ENCODE data around the gene SMAD7. TPM values are rescaled to one million over a fixed set of nuclear protein-coding genes. Genes with fewer than 3 reads are reported as not detected.

The SMAD7 gene
- total and polyA plus RNA-seq, 4 donors = 11.8 to 58.8 (median 35.8) TPM

DNA sequence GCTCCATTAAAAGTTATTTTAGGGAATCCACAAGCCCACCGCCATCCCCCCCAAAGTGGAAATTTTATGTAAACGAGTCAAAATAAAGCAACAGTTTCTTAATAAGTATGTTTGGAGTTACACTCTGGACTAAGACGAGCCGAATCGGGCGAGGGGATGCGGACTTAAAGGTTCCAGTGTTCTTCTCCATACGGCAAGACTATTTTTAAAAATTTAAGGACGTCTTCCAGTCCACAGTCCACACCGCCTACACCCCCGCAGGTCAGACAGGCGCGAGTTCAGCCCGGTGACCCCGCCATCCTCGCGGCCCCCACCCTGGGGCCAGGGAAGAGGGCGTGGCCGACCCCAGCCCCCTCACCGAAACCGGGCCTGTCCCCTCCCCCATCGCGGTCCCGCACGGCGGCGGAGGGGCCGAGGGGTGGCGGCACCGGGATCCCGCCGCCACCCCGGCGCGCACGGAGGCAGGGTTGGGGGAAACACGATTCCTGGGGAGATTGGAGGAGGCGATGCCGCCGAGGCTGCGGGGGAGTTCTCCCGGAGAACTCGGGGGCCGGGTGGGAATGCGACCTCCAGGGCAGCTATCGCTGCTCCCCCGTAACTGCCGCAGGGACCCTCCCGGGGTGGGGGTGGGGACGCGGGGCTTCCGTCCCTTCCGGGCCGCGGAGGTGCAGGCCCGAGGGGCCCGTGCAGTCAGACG, 24.5 kb upstream of the SMAD7 start:
- Histone ChIP-seq H3K27me3 (ENCODE audit: control insufficient read depth in 3 of 3, insufficient read depth in 3 of 3, low read length in 2 of 3) (no peaks in the 10 kb centered on the region), H3K9ac (ENCODE audit: insufficient read depth in 1 of 2, low read length in 2 of 2) (peak overlapping the region; percentile 67 to 68), H3K36me3 (ENCODE audit: control insufficient read depth in 4 of 4, insufficient read depth in 4 of 4, low read length in 4 of 4) (no peaks in the 10 kb centered on the region), H3K9me3 (ENCODE audit: control insufficient read depth in 4 of 4, insufficient read depth in 3 of 4, low read length in 3 of 4) (no peaks in the 10 kb centered on the region), H3K27ac (ENCODE audit: low read depth in 1 of 2, low read length in 1 of 2) (peak overlapping the region; percentile 80 to 85), H3K4me1 (ENCODE audit: control insufficient read depth in 5 of 5, insufficient read depth in 5 of 5, low read length in 5 of 5) (peaks cover 0 to 20% (median 5%) of the 10 kb centered on the region in 5 donors), H3K4me3 (peak overlapping the region; percentile 49)
- ATAC-seq (ENCODE audit: insufficient read depth, low FRiP score) = peak; percentile 3
- peak in 2 of 3 donors; percentile 58 to 66 for DNase-seq
- 5 to 6% methylated on average over 51 to 58 of the region's 58 CpGs for WGBS, 2 donors
- TF ChIP-seq, protein P1, sequence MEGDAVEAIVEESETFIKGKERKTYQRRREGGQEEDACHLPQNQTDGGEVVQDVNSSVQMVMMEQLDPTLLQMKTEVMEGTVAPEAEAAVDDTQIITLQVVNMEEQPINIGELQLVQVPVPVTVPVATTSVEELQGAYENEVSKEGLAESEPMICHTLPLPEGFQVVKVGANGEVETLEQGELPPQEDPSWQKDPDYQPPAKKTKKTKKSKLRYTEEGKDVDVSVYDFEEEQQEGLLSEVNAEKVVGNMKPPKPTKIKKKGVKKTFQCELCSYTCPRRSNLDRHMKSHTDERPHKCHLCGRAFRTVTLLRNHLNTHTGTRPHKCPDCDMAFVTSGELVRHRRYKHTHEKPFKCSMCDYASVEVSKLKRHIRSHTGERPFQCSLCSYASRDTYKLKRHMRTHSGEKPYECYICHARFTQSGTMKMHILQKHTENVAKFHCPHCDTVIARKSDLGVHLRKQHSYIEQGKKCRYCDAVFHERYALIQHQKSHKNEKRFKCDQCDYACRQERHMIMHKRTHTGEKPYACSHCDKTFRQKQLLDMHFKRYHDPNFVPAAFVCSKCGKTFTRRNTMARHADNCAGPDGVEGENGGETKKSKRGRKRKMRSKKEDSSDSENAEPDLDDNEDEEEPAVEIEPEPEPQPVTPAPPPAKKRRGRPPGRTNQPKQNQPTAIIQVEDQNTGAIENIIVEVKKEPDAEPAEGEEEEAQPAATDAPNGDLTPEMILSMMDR (IDR thresholded peaks at IDR 0.05; ENCODE audit: control extremely low read depth, extremely low read depth) = no peak

DNA sequence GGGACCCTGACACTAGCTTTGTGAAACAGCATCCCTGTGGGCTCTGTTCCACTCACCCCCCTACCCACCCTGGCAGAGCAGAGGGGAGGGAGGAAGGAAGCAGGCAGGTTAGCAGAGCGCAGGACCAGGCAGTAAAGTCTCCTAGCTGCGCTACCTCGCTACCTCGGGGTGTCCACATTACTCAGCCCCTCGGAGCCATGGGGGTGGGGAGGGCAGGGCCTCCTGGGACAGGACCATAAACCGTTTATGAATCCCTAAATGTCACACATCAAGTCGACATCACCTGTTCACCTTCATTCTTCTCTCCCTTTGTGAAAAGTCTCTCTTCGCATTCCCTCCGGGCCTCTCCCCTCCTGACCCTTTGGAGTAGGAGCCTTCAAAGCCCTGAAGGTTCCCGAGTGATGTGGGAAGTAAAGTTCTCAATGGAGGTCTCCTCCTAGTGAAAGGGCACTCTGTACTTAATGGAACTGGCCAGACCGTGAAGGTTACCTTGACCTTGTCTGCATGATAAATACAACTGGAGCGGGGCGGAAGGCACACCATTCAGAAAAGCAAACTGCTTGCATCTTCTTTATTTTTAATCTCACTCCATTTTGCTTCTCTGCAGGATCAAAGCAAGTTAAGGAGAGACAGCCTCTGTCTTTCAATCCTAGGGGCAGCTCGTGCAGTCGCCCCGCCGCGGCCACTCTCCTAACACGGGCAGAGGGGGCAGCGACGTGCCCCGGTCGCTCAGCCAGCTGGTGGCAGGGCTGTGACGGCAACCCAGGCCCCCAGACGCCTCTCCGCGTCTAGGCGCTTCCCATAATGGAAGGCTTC, 23.7 kb upstream of the SMAD7 start:
- WGBS, 2 donors = 61 to 71% methylated on average over 28 of the region's 28 CpGs
- H3K9me3 ChIP-seq (ENCODE audit: control insufficient read depth in 4 of 4, insufficient read depth in 3 of 4, low read length in 3 of 4) = no peaks in the 10 kb centered on the region
- H3K4me1 ChIP-seq (ENCODE audit: control insufficient read depth in 5 of 5, insufficient read depth in 5 of 5, low read length in 5 of 5) = peaks cover 0 to 20% (median 5%) of the 10 kb centered on the region in 5 donors
- H3K27me3 ChIP-seq (ENCODE audit: control insufficient read depth in 3 of 3, insufficient read depth in 3 of 3, low read length in 2 of 3) = no peaks in the 10 kb centered on the region
- ATAC-seq (ENCODE audit: insufficient read depth, low FRiP score) (no peak), DNase-seq (peak in 1 of 3 donors; percentile 57)
- peak overlapping the region; percentile 67 to 68 for H3K9ac ChIP-seq (ENCODE audit: insufficient read depth in 1 of 2, low read length in 2 of 2)
- H3K36me3 ChIP-seq (ENCODE audit: control insufficient read depth in 4 of 4, insufficient read depth in 4 of 4, low read length in 4 of 4) = no peaks in the 10 kb centered on the region
- TF ChIP-seq, protein P1 (IDR thresholded peaks at IDR 0.05; ENCODE audit: control extremely low read depth, extremely low read depth) = no peak
- peak overlapping the region in 1 of 2 donors; percentile 58 for H3K27ac ChIP-seq (ENCODE audit: low read depth in 1 of 2, low read length in 1 of 2)
- H3K4me3 ChIP-seq = no peak overlapping the region

- Histone ChIP-seq H3K27ac (ENCODE audit: low read depth in 1 of 2, low read length in 1 of 2) (peak overlapping the region in 1 of 2 donors; percentile 58), H3K9ac (ENCODE audit: insufficient read depth in 1 of 2, low read length in 2 of 2) (no peak overlapping the region), H3K27me3 (ENCODE audit: control insufficient read depth in 3 of 3, insufficient read depth in 3 of 3, low read length in 2 of 3) (no peaks in the 10 kb centered on the region), H3K4me1 (ENCODE audit: control insufficient read depth in 5 of 5, insufficient read depth in 5 of 5, low read length in 5 of 5) (peaks cover 0 to 20% (median 5%) of the 10 kb centered on the region in 5 donors), H3K9me3 (ENCODE audit: control insufficient read depth in 4 of 4, insufficient read depth in 3 of 4, low read length in 3 of 4) (no peaks in the 10 kb centered on the region), H3K36me3 (ENCODE audit: control insufficient read depth in 4 of 4, insufficient read depth in 4 of 4, low read length in 4 of 4) (no peaks in the 10 kb centered on the region), H3K4me3 (no peak overlapping the region)
- DNase-seq (peak; percentile 47 to 64 (median 54)), ATAC-seq (ENCODE audit: insufficient read depth, low FRiP score) (no peak)
- WGBS, 2 donors = 57 to 72% methylated on average over 3 of the region's 3 CpGs
- TF ChIP-seq, protein P1 (IDR thresholded peaks at IDR 0.05; ENCODE audit: control extremely low read depth, extremely low read depth) = no peak
Measured at GRCh38 chr18:48973731-48974130, 23.0 kb upstream of the SMAD7 start.

All from lung (tissue), 12 donors.